GM12864 (cell line): ENCODE data around the gene ZNF19.

Experiments used
- DNase-seq: peaks from one replicate; pipeline ENCODE4 v3.0.0-alpha.2; 2011; ENCODE audit warnings: low read depth
- H3K4me3 ChIP-seq: 2 replicates; pipeline ENCODE4 v1.5.1; 2011; ENCODE audit warnings: mild to moderate bottlenecking, low read depth, low read length, control low read depth
- CTCF ChIP-seq: IDR thresholded peaks from 2 replicates; pipeline ENCODE4 v1.5.1; 2011; ENCODE audit warnings: low read depth, mild to moderate bottlenecking, moderate library complexity, low read length, control low read depth, inconsistent platforms; ENCODE audit errors: missing control alignments

ZNF19 gene

GRCh38 chr16:71491054-71491453 lies 1.9 kb upstream of the ZNF19 start:
- H3K4me3 ChIP-seq: no peak overlapping the region
- TF ChIP-seq CTCF: no peak
- DNase-seq: no peak

GRCh38 chr16:71490361-71490760 lies 1.2 kb upstream of the ZNF19 start:
- no peak for DNase-seq
- H3K4me3 ChIP-seq: no peak overlapping the region
- TF ChIP-seq CTCF: no peak

GRCh38 chr16:71484006-71484893 lies 4.9 kb downstream of the ZNF19 start:
- DNase-seq: peak; percentile 86
- peak overlapping the region; percentile 64 for H3K4me3 ChIP-seq
- TF ChIP-seq CTCF: no peak

- no peak for DNase-seq
- no peak for TF ChIP-seq CTCF
- no peak overlapping the region for H3K4me3 ChIP-seq
Measured at GRCh38 chr16:71482569-71482968, 6.6 kb downstream of the ZNF19 start.

GRCh38 chr16:71480956-71481355 lies 8.2 kb downstream of the ZNF19 start:
- no peak overlapping the region for H3K4me3 ChIP-seq
- DNase-seq: no peak
- no peak for TF ChIP-seq CTCF

GRCh38 chr16:71479420-71479819 lies 9.7 kb downstream of the ZNF19 start:
- TF ChIP-seq CTCF: peak; percentile 37
- DNase-seq: no peak

More at GRCh38 chr16:71479420-71479819, 9.7 kb downstream of the ZNF19 start:
- no peak overlapping the region for H3K4me3 ChIP-seq
